Adrenal gland (tissue), 12 donors: ENCODE data around the gene KYAT1. TPM values are rescaled to one million over a fixed set of nuclear protein-coding genes. Genes with fewer than 3 reads are reported as not detected.

Experiments used
- DNase-seq, 7 donors: peaks; one replicate each; pipeline ENCODE4 v3.0.0-alpha.2; 2019 to 2020
- H3K27ac ChIP-seq, 5 donors: fragments of 200-600 bp; sonication (generic) in 4 of 5; 1 replicate in 3 of 5; 2 replicates in 2 of 5; pipeline versions ENCODE4 v1.5.1 to v1.8.0; 2016 to 2020; ENCODE audit warnings: mild to moderate bottlenecking in 1 of 5
- H3K27me3 ChIP-seq: fragments of 200-600 bp; 2 replicates; pipeline ENCODE4 v1.8.0; 2021
- H3K36me3 ChIP-seq, 2 donors: fragments of 200-600 bp; replicated peaks in 1 of 2; 1 replicate in 1 of 2; 2 replicates in 1 of 2; pipeline versions ENCODE4 v1.5.1 to v1.8.0; 2018 to 2022
- H3K4me1 ChIP-seq, 2 donors: fragments of 200-600 bp; replicated peaks in 1 of 2; 1 replicate in 1 of 2; 2 replicates in 1 of 2; pipeline versions ENCODE4 v1.5.1 to v1.8.0; 2018 to 2021
- H3K4me3 ChIP-seq, 4 donors: fragments of 200-600 bp; sonication (generic) in 3 of 4; one replicate each; pipeline ENCODE4 v1.5.1; 2016 to 2018
- H3K9me3 ChIP-seq, 3 donors: fragments of 200-600 bp; sonication (generic) in 1 of 3; replicated peaks in 1 of 3; 1 replicate in 2 of 3; 2 replicates in 1 of 3; pipeline versions ENCODE4 v1.5.1 to v1.8.0; 2016 to 2021
- POLR2A ChIP-seq, 2 donors: fragments of 450-650 bp; IDR thresholded peaks; one replicate each; pipeline ENCODE4 v1.6.1; 2017; ENCODE audit warnings: antibody characterized with exemption in 2 of 2, mild to moderate bottlenecking in 2 of 2, moderate library complexity in 1 of 2
- WGBS, 4 donors: extraction: QIAGEN DNeasy Blood & Tissue Kit in 2 of 4; methylation state at CpG; one replicate each; pipeline versions ENCODE4 v1.1.5 to v1.1.7; 2013 to 2017; 5-methylcytosine and 5-hydroxymethylcytosine counted together
- intact Hi-C, 2 donors: fragments of 100-400 bp; cut with DNase I; formaldehyde crosslinking; loops; one replicate each; pipeline versions ENCODE4 v1.14.1 to v1.15.0; 2022 to 2023
- polyA plus RNA-seq, 3 donors: library from polyadenylated mRNA; stranded (reverse); fragments of 200-250 nt in 2 of 3; fragments of 350-450 nt in 1 of 3; fragmentation: Illumina TruSeq in 1 of 3; extraction: RNeasy Lipid Tissue Mini Kit (QIAGEN cat#74804) in 1 of 3; gene quantifications; one replicate each; pipeline ENCODE4 v1.2.3, GENCODE V29; 2013 to 2014
- total RNA-seq, 9 donors: library from RNA; depleted of rRNA in 4 of 9; stranded (reverse); fragments of >200 nt in 4 of 9; fragments of 120-200 nt in 1 of 9; fragmentation: NEBNext Ultra II Directional in 1 of 9; extraction: Animal tissue kit (Norgen Biotek cat#: 25700) in 1 of 9; gene quantifications; one replicate each; pipeline versions ENCODE4 v1.1.0 to v1.2.4, GENCODE V29; 2013 to 2023
- TF ChIP-seq, protein P1 (sequence below), 6 experiments: fragments of 450-650 bp in 4 of 6; fragments of 200-600 bp in 2 of 6; sonication (generic) in 1 of 6; IDR thresholded peaks; 1 replicate in 5 of 6; 2 replicates in 1 of 6; pipeline versions ENCODE4 v1.5.1 to v1.8.0; 2016 to 2021; ENCODE audit warnings: antibody characterized with exemption in 6 of 6, mild to moderate bottlenecking in 2 of 6, moderate library complexity in 1 of 6
- donor health status: healthy with polysubstance abuse.
- donor health status: Bipolar disorder and iron deficiency.
- donor health status: DM: yes; HTN: yes; CAD: no.
- donor health status: DM: no; HTN: no; CAD: no.
- donor health status: DM: no; HTN: no; CAD: no.
- donor health status: DM: yes; HTN: yes; CAD: no.

KYAT1 gene
- total and polyA plus RNA-seq, 12 donors, result 3.5 to 10.3 (median 7.2) TPM

- H3K27ac ChIP-seq, result peak overlapping the region in 4 of 5 donors; percentile 54 to 82 (median 74)
- WGBS, 4 donors, result 54 to 66% (median 57%) methylated on average over 22 to 26 of the region's 26 CpGs
- peaks cover 0 to 13% of the 10 kb centered on the region in 2 donors for H3K36me3 ChIP-seq
- DNase-seq, result peak; percentile 80 to 93 (median 90)
- no peaks in the 10 kb centered on the region for H3K9me3 ChIP-seq
- intact Hi-C loops, result loop anchor here in 1 of 2 donors (5.0 kb wide), 1 partner anchor 35 kb away; the partner anchor contains the start of genes KYAT1 and LRRC8A
- H3K4me3 ChIP-seq, result no peak overlapping the region
- peak in 1 of 2 donors; percentile 25 for TF ChIP-seq POLR2A (IDR thresholded peaks at IDR 0.05)
- TF ChIP-seq, protein P1, sequence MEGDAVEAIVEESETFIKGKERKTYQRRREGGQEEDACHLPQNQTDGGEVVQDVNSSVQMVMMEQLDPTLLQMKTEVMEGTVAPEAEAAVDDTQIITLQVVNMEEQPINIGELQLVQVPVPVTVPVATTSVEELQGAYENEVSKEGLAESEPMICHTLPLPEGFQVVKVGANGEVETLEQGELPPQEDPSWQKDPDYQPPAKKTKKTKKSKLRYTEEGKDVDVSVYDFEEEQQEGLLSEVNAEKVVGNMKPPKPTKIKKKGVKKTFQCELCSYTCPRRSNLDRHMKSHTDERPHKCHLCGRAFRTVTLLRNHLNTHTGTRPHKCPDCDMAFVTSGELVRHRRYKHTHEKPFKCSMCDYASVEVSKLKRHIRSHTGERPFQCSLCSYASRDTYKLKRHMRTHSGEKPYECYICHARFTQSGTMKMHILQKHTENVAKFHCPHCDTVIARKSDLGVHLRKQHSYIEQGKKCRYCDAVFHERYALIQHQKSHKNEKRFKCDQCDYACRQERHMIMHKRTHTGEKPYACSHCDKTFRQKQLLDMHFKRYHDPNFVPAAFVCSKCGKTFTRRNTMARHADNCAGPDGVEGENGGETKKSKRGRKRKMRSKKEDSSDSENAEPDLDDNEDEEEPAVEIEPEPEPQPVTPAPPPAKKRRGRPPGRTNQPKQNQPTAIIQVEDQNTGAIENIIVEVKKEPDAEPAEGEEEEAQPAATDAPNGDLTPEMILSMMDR (IDR thresholded peaks at IDR 0.05), result no peak
- peaks cover 52 to 60% of the 10 kb centered on the region in 2 donors for H3K4me1 ChIP-seq
- no peaks in the 10 kb centered on the region for H3K27me3 ChIP-seq
Observed at GRCh38 chr9:128917151-128917849, 35.5 kb upstream of the KYAT1 start.

- peaks cover 48 to 64% of the 10 kb centered on the region in 2 donors for H3K4me1 ChIP-seq
- H3K27ac ChIP-seq, result peak overlapping the region in 4 of 5 donors; percentile 68 to 89 (median 80)
- no peak for DNase-seq
- intact Hi-C loops, result loop anchor here in 1 of 2 donors (5.0 kb wide), 1 partner anchor 34 kb away; the partner anchor contains the start of genes KYAT1 and LRRC8A
- WGBS, 4 donors, result 76 to 86% (median 78%) methylated on average over 11 of the region's 11 CpGs
- TF ChIP-seq, protein P1 (IDR thresholded peaks at IDR 0.05), result no peak
- TF ChIP-seq POLR2A (IDR thresholded peaks at IDR 0.05), result no peak
- no peaks in the 10 kb centered on the region for H3K27me3 ChIP-seq
- peaks cover 0 to 13% of the 10 kb centered on the region in 2 donors for H3K36me3 ChIP-seq
- no peak overlapping the region for H3K4me3 ChIP-seq
- no peaks in the 10 kb centered on the region for H3K9me3 ChIP-seq
Observed at GRCh38 chr9:128916745-128917144, 35.0 kb upstream of the KYAT1 start.

- H3K36me3 ChIP-seq, result peaks cover 0 to 13% of the 10 kb centered on the region in 2 donors
- H3K27me3 ChIP-seq, result no peaks in the 10 kb centered on the region
- H3K27ac ChIP-seq, result peak overlapping the region in 4 of 5 donors; percentile 68 to 89 (median 80)
- peaks cover 44 to 64% of the 10 kb centered on the region in 2 donors for H3K4me1 ChIP-seq
- H3K9me3 ChIP-seq, result no peaks in the 10 kb centered on the region
- no peak overlapping the region for H3K4me3 ChIP-seq
- TF ChIP-seq, protein P1 (IDR thresholded peaks at IDR 0.05), result no peak
- no peak for TF ChIP-seq POLR2A (IDR thresholded peaks at IDR 0.05)
- peak in 2 of 7 donors; percentile 39 to 44 for DNase-seq
- intact Hi-C loops, result loop anchor here in 1 of 2 donors (5.0 kb wide), 1 partner anchor 34 kb away; the partner anchor contains the start of genes KYAT1 and LRRC8A
- WGBS, 4 donors, result 75 to 88% (median 83%) methylated on average over 8 to 18 of the region's 18 CpGs
Observed at GRCh38 chr9:128916204-128916603, 34.5 kb upstream of the KYAT1 start.

- 77 to 82% (median 80%) methylated on average over 17 to 23 of the region's 23 CpGs for WGBS, 4 donors
- intact Hi-C loops, result no loop called here
- Histone ChIP-seq H3K27me3 (no peaks in the 10 kb centered on the region), H3K9me3 (no peaks in the 10 kb centered on the region), H3K36me3 (peaks cover 0 to 20% of the 10 kb centered on the region in 2 donors), H3K4me3 (no peak overlapping the region), H3K4me1 (peaks cover 25 to 47% of the 10 kb centered on the region in 2 donors), H3K27ac (peak overlapping the region in 1 of 5 donors; percentile 45)
- no peak for DNase-seq
- TF ChIP-seq POLR2A (IDR thresholded peaks at IDR 0.05), result no peak
- TF ChIP-seq, protein P1 (IDR thresholded peaks at IDR 0.05), result no peak
Observed at GRCh38 chr9:128913995-128914772, 32.4 kb upstream of the KYAT1 start.
